Ishikawa (cell line): ENCODE results near the gene KNDC1.

Experiments
- EGR1 ChIP-seq: IDR thresholded peaks from 2 replicates; pipeline ENCODE4 v1.6.1; 2012
- RAD21 ChIP-seq: IDR thresholded peaks from 2 replicates; pipeline ENCODE4 v1.6.1; 2012; ENCODE audit warnings: low read depth
- TAF1 ChIP-seq: IDR thresholded peaks from 2 replicates; pipeline ENCODE4 v1.6.1; 2012; ENCODE audit warnings: low read depth, mild to moderate bottlenecking
- YY1 ChIP-seq: IDR thresholded peaks from 2 replicates; pipeline ENCODE4 v1.6.1; 2012; ENCODE audit warnings: low read depth

GRCh38 chr10:133201948-133202725, 42.1 kb downstream of the KNDC1 start:
- TF ChIP-seq EGR1 = no peak
- TF ChIP-seq TAF1 = no peak
- TF ChIP-seq YY1 = no peak
- TF ChIP-seq RAD21 = no peak
